ENCODE results near the gene NOS1.

- TF ChIP-seq CTCF (IDR thresholded peaks at IDR 0.05), result no peak
- TF ChIP-seq POLR2A (IDR thresholded peaks at IDR 0.05), result no peak
These were observed 189.8 kb downstream of the NOS1 start for GRCh38 chr12:117171499-117172162.
